Sigmoid colon (tissue), 4 donors: ENCODE data around the gene PHACTR3.

Source experiments
- CTCF ChIP-seq, 4 experiments: fragments of 450-650 bp in 3 of 4; fragments of 200-600 bp in 1 of 4; IDR thresholded peaks; one replicate each; pipeline ENCODE4 v1.5.1; 2016 to 2019; ENCODE audit warnings: antibody characterized with exemption in 4 of 4, mild to moderate bottlenecking in 3 of 4, moderate library complexity in 2 of 4
- EP300 ChIP-seq, 4 donors: sonication (generic); formaldehyde crosslinking; IDR thresholded peaks; one replicate each; pipeline ENCODE4 v1.6.1; 2017; ENCODE audit warnings: antibody characterized with exemption in 4 of 4

- TF ChIP-seq CTCF (IDR thresholded peaks at IDR 0.05) (no peak), EP300 (IDR thresholded peaks at IDR 0.05) (no peak)
These were observed 25.6 kb upstream of the PHACTR3 start for GRCh38 chr20:59578436-59579403.
